GM10266 (cell line): ENCODE measurements around the gene KATNIP.

Experiments
- DNase-seq: peaks from one replicate; pipeline ENCODE4 v3.0.0; 2012; ENCODE audit errors: extremely low spot score
- CTCF ChIP-seq: IDR thresholded peaks from 2 replicates; pipeline ENCODE4 v1.5.1; 2012; ENCODE audit warnings: mild to moderate bottlenecking, low read depth; ENCODE audit not compliant: control insufficient read depth, insufficient read depth; ENCODE audit errors: missing control alignments

KATNIP gene

GRCh38 chr16:27522173-27522707, 27.7 kb upstream of the KATNIP start:
- TF ChIP-seq CTCF, result no peak

GRCh38 chr16:27526180-27526579, 23.8 kb upstream of the KATNIP start:
- DNase-seq, result no peak
- no peak for TF ChIP-seq CTCF

More at GRCh38 chr16:27522173-27522707, 27.7 kb upstream of the KATNIP start:
- no peak for DNase-seq

GRCh38 chr16:27528294-27528693, 21.6 kb upstream of the KATNIP start:
- TF ChIP-seq CTCF, result no peak
- DNase-seq, result no peak

- no peak for DNase-seq
- no peak for TF ChIP-seq CTCF
These were observed 20.0 kb upstream of the KATNIP start for GRCh38 chr16:27529962-27530361.

GRCh38 chr16:27531186-27531585, 18.8 kb upstream of the KATNIP start:
- TF ChIP-seq CTCF, result no peak
- DNase-seq, result no peak

GRCh38 chr16:27531826-27532800, 17.8 kb upstream of the KATNIP start:
- DNase-seq, result no peak
- no peak for TF ChIP-seq CTCF

- no peak for DNase-seq
- no peak for TF ChIP-seq CTCF
These were observed 15.7 kb upstream of the KATNIP start for GRCh38 chr16:27534256-27534655.
